GM12873 (cell line): ENCODE data around the gene KLHL9.

ENCODE experiments used
- CTCF ChIP-seq: IDR thresholded peaks from 2 replicates; pipeline ENCODE4 v1.5.1; 2012; ENCODE audit warnings: low read depth, mild to moderate bottlenecking, moderate library complexity, low read length, control low read depth; ENCODE audit not compliant: insufficient read depth; ENCODE audit errors: missing control alignments

KLHL9 gene

GRCh38 chr9:21311889-21312288, 23.3 kb downstream of the KLHL9 start:
- no peak for TF ChIP-seq CTCF

- no peak for TF ChIP-seq CTCF
These were observed 30.0 kb downstream of the KLHL9 start, which contains the start of gene IFNA5 for GRCh38 chr9:21305213-21305612. IFNA5 (minus strand) TSS chr9:21305313; CDS start chr9:21305256, 57 bp downstream.

- no peak for TF ChIP-seq CTCF
These were observed 39.2 kb downstream of the KLHL9 start for GRCh38 chr9:21295992-21296391.

DNA sequence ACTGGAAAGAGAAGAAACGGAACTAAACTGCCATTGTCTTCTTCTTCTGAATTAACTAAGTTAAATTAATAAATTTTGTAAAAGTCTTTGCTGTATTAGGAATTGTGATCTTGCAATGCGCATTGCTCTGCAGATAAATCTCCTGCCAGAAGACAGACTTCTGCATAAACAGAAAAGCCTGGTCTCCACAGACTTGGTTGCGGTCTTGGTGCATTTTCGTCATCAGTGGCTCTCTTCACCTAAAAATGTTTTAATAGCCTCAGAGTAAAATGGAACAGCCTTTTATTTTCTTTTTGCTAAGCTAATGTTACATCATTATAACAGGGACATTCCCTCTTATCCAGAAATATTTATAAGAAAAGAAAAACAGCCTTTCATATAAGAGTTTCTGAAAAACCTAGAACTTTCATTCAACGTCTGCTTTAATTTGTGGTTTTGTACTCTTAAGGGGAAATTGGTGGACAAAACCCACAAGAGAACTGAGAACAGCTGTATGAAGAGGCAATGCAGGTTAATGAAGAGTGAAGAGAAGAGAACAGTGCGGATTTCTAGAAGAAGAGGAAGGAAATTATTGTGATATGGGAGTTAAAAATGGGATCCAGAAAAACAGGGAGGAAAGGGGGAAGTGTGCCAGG, 40.2 kb downstream of the KLHL9 start:
- TF ChIP-seq CTCF = no peak

GRCh38 chr9:21294364-21294774, 40.8 kb downstream of the KLHL9 start:
- no peak for TF ChIP-seq CTCF

GRCh38 chr9:21289848-21290247, 45.4 kb downstream of the KLHL9 start:
- no peak for TF ChIP-seq CTCF

- TF ChIP-seq CTCF = no peak
These were observed 47.9 kb downstream of the KLHL9 start for GRCh38 chr9:21287280-21287679.

GRCh38 chr9:21286659-21287058, 48.5 kb downstream of the KLHL9 start:
- TF ChIP-seq CTCF = no peak
